ENCODE measurements around the gene NME7. TPM values are rescaled to one million over a fixed set of nuclear protein-coding genes. Genes with fewer than 3 reads are reported as not detected.

NME7 gene
- total RNA-seq, 8 experiments from 2014 or later: 14.2 to 111 (median 71.9) TPM

GRCh38 chr1:169245706-169246105 is 121.9 kb downstream of the NME7 start:
- Histone ChIP-seq H3K4me1 (replicated peaks in 1 of 2) (no peaks in the 10 kb centered on the region), H3K4me3 (no peak overlapping the region), H3K27ac (no peak overlapping the region)
- 30 to 100% (median 73%) methylated on average over 1 of the region's 1 CpG; no CpG with 5 or more reads in 1 of the 10 experiments for WGBS, 10 experiments
- in situ Hi-C loops (cut with MboI; ENCODE audit: low pct_unique_long_range_greater_than_20kb in 2 of 9, low sequenced_read_pairs in 9 of 9, unreplicated experiment in 9 of 9): no loop called here
- ATAC-seq (replicated peaks in 6 of 8): no peak

- peak in 2 of 8 experiments; percentile 27 to 35 for ATAC-seq (replicated peaks in 6 of 8)
- in situ Hi-C loops (cut with MboI; ENCODE audit: low pct_unique_long_range_greater_than_20kb in 2 of 9, low sequenced_read_pairs in 9 of 9, unreplicated experiment in 9 of 9): no loop called here
- Histone ChIP-seq H3K4me3 (no peak overlapping the region), H3K27ac (no peak overlapping the region), H3K4me1 (replicated peaks in 1 of 2) (no peaks in the 10 kb centered on the region)
- WGBS, 10 experiments: 7 to 94% (median 80%) methylated on average over 2 to 3 of the region's 3 CpGs
Observed at GRCh38 chr1:169240449-169241232, 127.0 kb downstream of the NME7 start.

GRCh38 chr1:169236880-169237279 is 130.7 kb downstream of the NME7 start:
- H3K4me3 ChIP-seq: no peak overlapping the region
- no peak for ATAC-seq (replicated peaks in 6 of 8)
- WGBS, 10 experiments: 94 to 100% (median 99%) methylated on average over 1 to 4 of the region's 4 CpGs
- no peaks in the 10 kb centered on the region for H3K4me1 ChIP-seq (replicated peaks in 1 of 2)
- H3K27ac ChIP-seq: no peak overlapping the region
- in situ Hi-C loops (cut with MboI; ENCODE audit: low pct_unique_long_range_greater_than_20kb in 2 of 9, low sequenced_read_pairs in 9 of 9, unreplicated experiment in 9 of 9): no loop called here

- H3K4me3 ChIP-seq: no peak overlapping the region
- no peaks in the 10 kb centered on the region for H3K4me1 ChIP-seq (replicated peaks in 1 of 2)
- 0 to 100% (median 90%) methylated on average over 1 of the region's 1 CpG; no CpG with 5 or more reads in 2 of the 10 experiments for WGBS, 10 experiments
- no peak overlapping the region for H3K27ac ChIP-seq
- in situ Hi-C loops (cut with MboI; ENCODE audit: low pct_unique_long_range_greater_than_20kb in 2 of 9, low sequenced_read_pairs in 9 of 9, unreplicated experiment in 9 of 9): no loop called here
- peak in 1 of 8 experiments; percentile 18 for ATAC-seq (replicated peaks in 6 of 8)
Observed at GRCh38 chr1:169236143-169236542, 131.5 kb downstream of the NME7 start.

- Histone ChIP-seq H3K27ac (no peak overlapping the region), H3K4me1 (replicated peaks in 1 of 2) (no peaks in the 10 kb centered on the region), H3K4me3 (no peak overlapping the region)
- in situ Hi-C loops (cut with MboI; ENCODE audit: low pct_unique_long_range_greater_than_20kb in 2 of 9, low sequenced_read_pairs in 9 of 9, unreplicated experiment in 9 of 9): no loop called here
- 58 to 100% (median 90%) methylated on average over 1 to 2 of the region's 2 CpGs for WGBS, 10 experiments
- no peak for ATAC-seq (replicated peaks in 6 of 8)
Observed at GRCh38 chr1:169235568-169235967, 132.0 kb downstream of the NME7 start.

- 81 to 100% (median 94%) methylated on average over 1 to 3 of the region's 3 CpGs for WGBS, 10 experiments
- Histone ChIP-seq H3K4me3 (no peak overlapping the region), H3K27ac (no peak overlapping the region), H3K4me1 (replicated peaks in 1 of 2) (no peaks in the 10 kb centered on the region)
- in situ Hi-C loops (cut with MboI; ENCODE audit: low pct_unique_long_range_greater_than_20kb in 2 of 9, low sequenced_read_pairs in 9 of 9, unreplicated experiment in 9 of 9): no loop called here
- ATAC-seq (replicated peaks in 6 of 8): no peak
Observed at GRCh38 chr1:169234780-169235179, 132.8 kb downstream of the NME7 start.

GRCh38 chr1:169217636-169218035 is 150.0 kb downstream of the NME7 start:
- WGBS, 10 experiments: 0 to 100% (median 87%) methylated on average over 1 to 3 of the region's 3 CpGs; no CpG with 5 or more reads in 1 of the 10 experiments
- ATAC-seq (replicated peaks in 6 of 8): no peak
- Histone ChIP-seq H3K4me1 (replicated peaks in 1 of 2) (no peaks in the 10 kb centered on the region), H3K4me3 (no peak overlapping the region), H3K27ac (no peak overlapping the region)
- in situ Hi-C loops (cut with MboI; ENCODE audit: low pct_unique_long_range_greater_than_20kb in 2 of 9, low sequenced_read_pairs in 9 of 9, unreplicated experiment in 9 of 9): loop anchor here in 1 of 9 experiments (25.0 kb wide), 1 partner anchor 95 kb away; no protein-coding TSS in a partner anchor

GRCh38 chr1:169214598-169214997 is 153.0 kb downstream of the NME7 start:
- Histone ChIP-seq H3K4me3 (no peak overlapping the region), H3K4me1 (replicated peaks in 1 of 2) (no peaks in the 10 kb centered on the region), H3K27ac (no peak overlapping the region)
- WGBS, 10 experiments: 89 to 100% (median 94%) methylated on average over 1 to 4 of the region's 4 CpGs; no CpG with 5 or more reads in 4 of the 10 experiments
- no peak for ATAC-seq (replicated peaks in 6 of 8)
- in situ Hi-C loops (cut with MboI; ENCODE audit: low pct_unique_long_range_greater_than_20kb in 2 of 9, low sequenced_read_pairs in 9 of 9, unreplicated experiment in 9 of 9): loop anchor here in 1 of 9 experiments (25.0 kb wide), 1 partner anchor 98 kb away; no protein-coding TSS in a partner anchor

- no peaks in the 10 kb centered on the region for H3K4me1 ChIP-seq (replicated peaks in 1 of 2)
- no peak overlapping the region for H3K27ac ChIP-seq
- in situ Hi-C loops (cut with MboI; ENCODE audit: low pct_unique_long_range_greater_than_20kb in 2 of 9, low sequenced_read_pairs in 9 of 9, unreplicated experiment in 9 of 9): loop anchor here in 1 of 9 experiments (25.0 kb wide), 1 partner anchor 100 kb away; no protein-coding TSS in a partner anchor
- no peak overlapping the region for H3K4me3 ChIP-seq
- no peak for ATAC-seq (replicated peaks in 6 of 8)
Observed at GRCh38 chr1:169212088-169212487, 155.5 kb downstream of the NME7 start.

GRCh38 chr1:169207797-169208520 is 159.6 kb downstream of the NME7 start:
- H3K4me1 ChIP-seq (replicated peaks in 1 of 2): peaks cover 0 to 17% of the 10 kb centered on the region in 2 donors
- no peak overlapping the region for H3K4me3 ChIP-seq
- no peak for ATAC-seq (replicated peaks in 6 of 8)
- H3K27ac ChIP-seq: no peak overlapping the region
- in situ Hi-C loops (cut with MboI; ENCODE audit: low pct_unique_long_range_greater_than_20kb in 2 of 9, low sequenced_read_pairs in 9 of 9, unreplicated experiment in 9 of 9): loop anchor here in 1 of 9 experiments (25.0 kb wide), 1 partner anchor 104 kb away; no protein-coding TSS in a partner anchor
- 0 to 100% (median 89%) methylated on average over 1 of the region's 1 CpG for WGBS, 10 experiments

GRCh38 chr1:169204157-169204556 is 163.4 kb downstream of the NME7 start:
- Histone ChIP-seq H3K4me3 (no peak overlapping the region), H3K27ac (peak overlapping the region in 1 of 2 donors; percentile 44), H3K4me1 (replicated peaks in 1 of 2) (peaks cover 6 to 40% of the 10 kb centered on the region in 2 donors)
- peak in 3 of 8 experiments; percentile 33 to 54 (median 48) for ATAC-seq (replicated peaks in 6 of 8)
- in situ Hi-C loops (cut with MboI; ENCODE audit: low pct_unique_long_range_greater_than_20kb in 2 of 9, low sequenced_read_pairs in 9 of 9, unreplicated experiment in 9 of 9): loop anchor here in 1 of 9 experiments (25.0 kb wide), 1 partner anchor 108 kb away; no protein-coding TSS in a partner anchor

- peak in 6 of 8 experiments; percentile 64 to 98 (median 84) for ATAC-seq (replicated peaks in 6 of 8)
- Histone ChIP-seq H3K27ac (peak overlapping the region in 1 of 2 donors; percentile 44), H3K4me1 (replicated peaks in 1 of 2) (peaks cover 6 to 40% of the 10 kb centered on the region in 2 donors), H3K4me3 (no peak overlapping the region)
- WGBS, 10 experiments: 70 to 100% (median 79%) methylated on average over 1 to 3 of the region's 3 CpGs; no CpG with 5 or more reads in 3 of the 10 experiments
- in situ Hi-C loops (cut with MboI; ENCODE audit: low pct_unique_long_range_greater_than_20kb in 2 of 9, low sequenced_read_pairs in 9 of 9, unreplicated experiment in 9 of 9): loop anchor here in 1 of 9 experiments (25.0 kb wide), 1 partner anchor 109 kb away; no protein-coding TSS in a partner anchor
Observed at GRCh38 chr1:169202791-169203665, 164.6 kb downstream of the NME7 start.

Data from motor neuron (in vitro differentiated cells).